D341Med (cell line): Measurements from ENCODE around the gene TMX3.

Source experiments
- DNase-seq: peaks from one replicate; pipeline ENCODE4 v3.0.0; 2012; ENCODE audit warnings: low spot score

Gene TMX3

GRCh38 chr18:68714712-68715496 is at the start of gene TMX3:
Gene TMX3, minus strand, starts transcription at chr18:68715108. Its CDS starts 127 bp downstream, at chr18:68714981.
- DNase-seq, result peak; percentile 100

- DNase-seq, result no peak
Measured at GRCh38 chr18:68764016-68764415, 49.1 kb upstream of the TMX3 start.

- DNase-seq, result no peak
Measured at GRCh38 chr18:68763083-68763482, 48.2 kb upstream of the TMX3 start.

GRCh38 chr18:68759308-68759707 is 44.4 kb upstream of the TMX3 start:
- DNase-seq, result no peak

GRCh38 chr18:68757126-68757525 is 42.2 kb upstream of the TMX3 start:
- no peak for DNase-seq

GRCh38 chr18:68742206-68742605 is 27.3 kb upstream of the TMX3 start:
- DNase-seq, result no peak

GRCh38 chr18:68740966-68741365 is 26.1 kb upstream of the TMX3 start:
- DNase-seq, result no peak

- no peak for DNase-seq
Measured at GRCh38 chr18:68739462-68739861, 24.6 kb upstream of the TMX3 start.

- DNase-seq, result no peak
Measured at GRCh38 chr18:68738564-68738963, 23.7 kb upstream of the TMX3 start.

- DNase-seq, result peak; percentile 69
Measured at GRCh38 chr18:68735483-68736343, 20.8 kb upstream of the TMX3 start.

- DNase-seq, result no peak
Measured at GRCh38 chr18:68734308-68734707, 19.4 kb upstream of the TMX3 start.

GRCh38 chr18:68733707-68734106 is 18.8 kb upstream of the TMX3 start:
- no peak for DNase-seq

- no peak for DNase-seq
Measured at GRCh38 chr18:68728081-68728700, 13.3 kb upstream of the TMX3 start.

- DNase-seq, result no peak
Measured at GRCh38 chr18:68727506-68727905, 12.6 kb upstream of the TMX3 start.

GRCh38 chr18:68725346-68725745 is 10.4 kb upstream of the TMX3 start:
- no peak for DNase-seq

- DNase-seq, result no peak
Measured at GRCh38 chr18:68724021-68724420, 9.1 kb upstream of the TMX3 start.

- DNase-seq, result no peak
Measured at GRCh38 chr18:68723539-68723938, 8.6 kb upstream of the TMX3 start.

GRCh38 chr18:68722821-68723220 is 7.9 kb upstream of the TMX3 start:
- DNase-seq, result no peak

GRCh38 chr18:68721681-68722583 is 7.0 kb upstream of the TMX3 start:
- DNase-seq, result no peak

- peak; percentile 63 for DNase-seq
Measured at GRCh38 chr18:68714366-68714711, 569 bp downstream of the TMX3 start.

GRCh38 chr18:68713796-68714195 is 1.1 kb downstream of the TMX3 start:
- DNase-seq, result no peak

GRCh38 chr18:68713131-68713530 is 1.8 kb downstream of the TMX3 start:
- no peak for DNase-seq
